ENCODE measurements around the gene PSTPIP2.

- TF ChIP-seq CTCF (IDR thresholded peaks at IDR 0.05; ENCODE audit: extremely low read depth in 1 of 2, insufficient read depth in 1 of 2, low read depth in 1 of 2, low read length in 2 of 2) (peak in 1 of 2 donors; percentile 11), EZH2 (IDR thresholded peaks at IDR 0.05; ENCODE audit: borderline replicate concordance, low read depth, low read length, severe bottlenecking) (no peak), POLR2A (IDR thresholded peaks at IDR 0.05; ENCODE audit: low read depth, low read length) (peak; percentile 76), POLR2AphosphoS5 (IDR thresholded peaks at IDR 0.05; ENCODE audit: insufficient read depth, low read depth, low read length) (peak; percentile 90), FOS (IDR thresholded peaks at IDR 0.05; ENCODE audit: borderline replicate concordance, insufficient read depth, low read length) (no peak), JUN (IDR thresholded peaks at IDR 0.05; ENCODE audit: borderline replicate concordance, insufficient read depth, insufficient read length, low read depth) (no peak), MAX (IDR thresholded peaks at IDR 0.05; ENCODE audit: insufficient read depth, insufficient read length) (peak; percentile 86)
Measured at GRCh38 chr18:46097801-46098615, 25.9 kb upstream of the PSTPIP2 start, which contains the start of gene ATP5F1A.

Measured in endothelial cell of umbilical vein (primary cell).